ENCODE data around the gene RHBDL1.

GRCh38 chr16:708019-708418 is 32.5 kb downstream of the RHBDL1 start:
- TF ChIP-seq BCL3 (IDR thresholded peaks at IDR 0.05; ENCODE audit: borderline replicate concordance, insufficient read depth, low read depth, low read length, poor library complexity, severe bottlenecking): no peak
- TF ChIP-seq CEBPZ (IDR thresholded peaks at IDR 0.05; ENCODE audit: low read depth, low read length): no peak
- no peak for TF ChIP-seq MYC (IDR thresholded peaks at IDR 0.05; ENCODE audit: insufficient read depth, insufficient read length, insufficient replicate concordance, low read length, severe bottlenecking)
- no peak for TF ChIP-seq CTCF (IDR thresholded peaks at IDR 0.05 in 2 of 3, conservative IDR thresholded peaks at IDR 0.05 in 1 of 3; ENCODE audit: control insufficient read depth in 2 of 3, extremely low read depth in 1 of 3, insufficient read depth in 1 of 3, low read depth in 3 of 3, low read length in 3 of 3)
- no peak for TF ChIP-seq KLF5 (IDR thresholded peaks at IDR 0.05; ENCODE audit: partially characterized antibody)
- TF ChIP-seq TARDBP (IDR thresholded peaks at IDR 0.05; ENCODE audit: borderline replicate concordance): no peak
- no peak for TF ChIP-seq CHD1 (IDR thresholded peaks at IDR 0.05; ENCODE audit: low read depth, low read length)
- no peak for TF ChIP-seq EP300 (IDR thresholded peaks at IDR 0.05; ENCODE audit: borderline replicate concordance in 1 of 2, control insufficient read depth in 1 of 2, low read depth in 2 of 2, low read length in 2 of 2)
- TF ChIP-seq SIX5 (IDR thresholded peaks at IDR 0.05; ENCODE audit: low read depth, low read length, severe bottlenecking): no peak
